ENCODE results near the gene ATP6V1G1. TPM values are rescaled to one million over a fixed set of nuclear protein-coding genes. Genes with fewer than 3 reads are reported as not detected.

Gene ATP6V1G1
- polyA plus RNA-seq, 2 of the 4 experiments (the other 2 are of a cell fraction), result 115 to 168 TPM

DNA sequence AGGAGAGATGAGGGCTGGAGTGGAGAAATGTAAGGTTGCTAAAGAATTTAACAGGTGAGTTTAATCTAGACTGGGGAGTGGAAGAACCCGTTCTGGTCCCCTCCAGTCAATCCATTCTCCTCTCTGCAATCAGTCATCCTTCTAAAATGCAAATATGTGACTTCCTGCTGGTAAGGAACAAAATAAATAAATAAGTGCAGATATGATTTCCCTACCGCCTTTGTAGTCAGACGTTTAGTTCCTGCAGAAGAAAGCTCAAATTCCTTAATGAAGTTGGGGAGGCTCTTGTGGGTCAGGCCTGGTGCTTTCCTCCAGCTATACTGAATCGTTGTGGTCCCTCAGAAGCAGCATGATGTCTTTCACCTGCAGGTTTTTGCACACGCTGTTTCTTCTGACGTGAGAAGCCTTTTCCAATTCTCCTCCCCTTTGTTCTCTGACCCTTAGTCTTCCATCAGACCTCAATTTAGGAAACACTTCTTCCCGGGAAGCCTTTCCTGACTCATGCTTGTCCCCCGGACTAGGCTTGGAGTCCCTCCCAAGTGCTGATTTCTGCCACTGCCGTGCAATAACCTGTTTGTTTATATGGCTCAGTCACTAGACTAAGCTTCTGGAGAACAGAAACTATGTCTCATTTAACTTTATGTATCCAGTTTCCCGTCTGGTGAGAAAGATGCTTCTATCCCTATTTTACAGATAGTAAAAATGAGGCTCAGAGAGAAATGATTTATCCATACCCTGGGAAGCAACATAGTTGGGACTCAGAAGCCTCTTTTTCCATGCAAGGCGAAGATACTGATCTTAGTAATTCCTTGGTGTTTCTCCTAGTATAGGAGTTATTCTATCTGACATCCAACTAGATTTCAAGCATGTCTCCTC, 1.3 kb downstream of the ATP6V1G1 start:
- Histone ChIP-seq H3K4me1 (peaks cover 28% of the 10 kb centered on the region; the same call in 2 of the 3 replicates), H3K4me2 (peak overlapping the region; percentile 98), H3K27ac (peak overlapping the region; percentile 87 to 95), H3K9me3 (no peaks in the 10 kb centered on the region), H3K4me3 (peak overlapping the region; percentile 95)
- WGBS (ENCODE audit: missing lambda C conversion rate), result 21% methylated on average over 11 of the region's 11 CpGs
- no peak for FAIRE-seq
- ATAC-seq, result no peak
- no peak for TF ChIP-seq ZNF302 (CRISPR knock-in tag; IDR thresholded peaks at IDR 0.05)
- no peak for TF ChIP-seq ZSCAN20 (CRISPR knock-in tag; IDR thresholded peaks at IDR 0.05)
- no peak for TF ChIP-seq KDM1A (IDR thresholded peaks at IDR 0.05; ENCODE audit: low read depth)
- TF ChIP-seq ELK1 (IDR thresholded peaks at IDR 0.05; ENCODE audit: low read depth, low read length), result no peak
- TF ChIP-seq PHF8 (IDR thresholded peaks at IDR 0.05; ENCODE audit: borderline replicate concordance, low read depth), result no peak
- TF ChIP-seq CHD2 (IDR thresholded peaks at IDR 0.05; ENCODE audit: low read length, partially characterized antibody), result no peak
- TF ChIP-seq SREBF2 (IDR thresholded peaks at IDR 0.05), result no peak
- TF ChIP-seq RFX5 (IDR thresholded peaks at IDR 0.05), result no peak
- TF ChIP-seq, protein P1, sequence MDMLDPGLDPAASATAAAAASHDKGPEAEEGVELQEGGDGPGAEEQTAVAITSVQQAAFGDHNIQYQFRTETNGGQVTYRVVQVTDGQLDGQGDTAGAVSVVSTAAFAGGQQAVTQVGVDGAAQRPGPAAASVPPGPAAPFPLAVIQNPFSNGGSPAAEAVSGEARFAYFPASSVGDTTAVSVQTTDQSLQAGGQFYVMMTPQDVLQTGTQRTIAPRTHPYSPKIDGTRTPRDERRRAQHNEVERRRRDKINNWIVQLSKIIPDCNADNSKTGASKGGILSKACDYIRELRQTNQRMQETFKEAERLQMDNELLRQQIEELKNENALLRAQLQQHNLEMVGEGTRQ (IDR thresholded peaks at IDR 0.05), result no peak
- TF ChIP-seq CBX8 (IDR thresholded peaks at IDR 0.05), result no peak
- no peak for TF ChIP-seq RARB (CRISPR knock-in tag; IDR thresholded peaks at IDR 0.05)
- no peak for DNase-seq (ENCODE audit: low read depth in 1 of 2, low spot score in 1 of 2)
- ChIA-PET CTCF (interaction anchor here (0.6 to 2.1 kb wide), 5 partner anchors 62 to 101 kb away, joined by 3 to 8 read pairs (median 4); no protein-coding TSS in a partner anchor), POLR2A (interaction anchor here (1.1 to 2.1 kb wide), 7 partner anchors 11 to 84 kb away, joined by 3 to 46 read pairs (median 13); partner anchors contain the start of gene WHRN)

DNA sequence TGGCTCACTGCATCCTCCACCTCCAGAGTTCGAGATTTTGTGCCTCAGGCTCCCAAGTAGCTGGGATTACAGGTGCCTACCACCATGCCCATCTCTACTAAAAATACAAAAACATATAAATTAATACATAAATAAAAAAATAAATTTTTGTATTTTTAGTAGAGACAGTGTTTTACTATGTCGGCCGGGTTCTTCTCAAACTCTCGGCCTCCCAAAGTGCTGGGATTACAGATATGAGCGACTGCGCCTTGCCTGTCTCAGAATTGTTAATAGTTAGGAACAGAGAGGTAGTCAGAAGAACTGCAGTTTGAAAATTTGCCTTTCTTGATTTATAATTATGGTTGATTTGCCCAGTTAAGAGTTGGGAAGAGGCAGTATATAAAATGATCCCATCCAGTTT, 2.8 kb downstream of the ATP6V1G1 start:
- TF ChIP-seq ZFP36 (IDR thresholded peaks at IDR 0.05; ENCODE audit: borderline replicate concordance, partially characterized antibody) (no peak), RNF2 (IDR thresholded peaks at IDR 0.05; ENCODE audit: borderline replicate concordance, low read depth) (no peak), E2F6 (IDR thresholded peaks at IDR 0.05; ENCODE audit: borderline replicate concordance, low read depth) (no peak)
- ChIA-PET POLR2A (interaction anchor here (1.2 kb wide), 1 partner anchor 63 kb away, joined by 3 read pairs; no protein-coding TSS in a partner anchor), CTCF (interaction anchor here (1.1 to 1.8 kb wide), 2 partner anchors 63 to 86 kb away, joined by 6 to 7 read pairs; no protein-coding TSS in a partner anchor)
- no peak for DNase-seq (ENCODE audit: low read depth in 1 of 2, low spot score in 1 of 2)
- WGBS (ENCODE audit: missing lambda C conversion rate), result 91% methylated on average over 6 of the region's 6 CpGs
- Histone ChIP-seq H3K4me2 (no peak overlapping the region; the same call in 1 of the 3 replicates), H3K4me3 (no peak overlapping the region), H3K27ac (no peak overlapping the region), H3K4me1 (peaks cover 28% of the 10 kb centered on the region; the same call in 2 of the 3 replicates), H3K9me3 (no peaks in the 10 kb centered on the region)
- no peak for ATAC-seq
- FAIRE-seq, result no peak

DNA sequence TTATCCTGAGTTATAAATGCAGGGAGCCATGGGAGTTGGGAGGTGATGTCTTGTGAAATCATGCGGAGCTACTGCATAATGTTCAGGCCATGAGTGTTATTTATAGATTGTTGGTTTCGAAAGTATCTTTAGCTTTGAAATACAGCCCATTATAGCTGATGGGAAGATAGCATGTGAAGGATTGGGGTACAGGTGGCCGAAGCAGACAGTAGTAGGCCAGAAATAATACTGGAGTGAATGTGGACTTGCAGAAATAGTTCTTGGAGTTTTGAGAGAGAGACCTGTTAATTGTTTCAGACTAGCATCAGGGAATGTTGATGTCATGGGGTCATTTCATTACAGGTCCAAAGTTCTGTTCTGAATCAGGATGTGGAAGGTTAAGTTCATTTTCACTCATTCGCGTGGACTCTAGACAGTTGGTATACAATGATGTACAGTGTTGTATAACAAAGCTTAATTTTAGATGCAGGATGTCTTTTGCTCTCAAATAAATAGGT, 3.8 kb downstream of the ATP6V1G1 start:
- DNase-seq (ENCODE audit: low read depth in 1 of 2, low spot score in 1 of 2) (no peak), ATAC-seq (no peak), FAIRE-seq (no peak)
- 91% methylated on average over 5 of the region's 5 CpGs for WGBS (ENCODE audit: missing lambda C conversion rate)
- Histone ChIP-seq H3K4me1 (peaks cover 28% of the 10 kb centered on the region; the same call in 2 of the 3 replicates), H3K4me3 (no peak overlapping the region), H3K4me2 (no peak overlapping the region; the same call in 2 of the 3 replicates), H3K9me3 (no peaks in the 10 kb centered on the region), H3K27ac (no peak overlapping the region)
- CTCF ChIA-PET, result interaction anchor here (0.6 to 2.6 kb wide), 7 partner anchors 20 to 186 kb away, joined by 3 to 8 read pairs (median 4); partner anchors contain the start of gene TMEM268
- POLR2A ChIA-PET, result no interaction called here
- TF ChIP-seq JUNB (IDR thresholded peaks at IDR 0.05), result no peak
- no peak for TF ChIP-seq EHMT2 (IDR thresholded peaks at IDR 0.05; ENCODE audit: low read depth)
- TF ChIP-seq MAZ (IDR thresholded peaks at IDR 0.05; ENCODE audit: borderline replicate concordance, low read depth, low read length), result no peak
- no peak for TF ChIP-seq TP53 (CRISPR knock-in tag; IDR thresholded peaks at IDR 0.05)
- no peak for TF ChIP-seq KDM5A (IDR thresholded peaks at IDR 0.05)
- no peak for TF ChIP-seq ZC3H11A (IDR thresholded peaks at IDR 0.05)
- TF ChIP-seq HEYL (CRISPR knock-in tag; IDR thresholded peaks at IDR 0.05), result no peak
- TF ChIP-seq ZSCAN20 (CRISPR knock-in tag; IDR thresholded peaks at IDR 0.05), result no peak
- no peak for TF ChIP-seq E2F6 (IDR thresholded peaks at IDR 0.05; ENCODE audit: borderline replicate concordance, low read depth)
- no peak for TF ChIP-seq REST (IDR thresholded peaks at IDR 0.05)
- no peak for TF ChIP-seq RCOR1 (IDR thresholded peaks at IDR 0.05; ENCODE audit: low read depth, low read length)
- no peak for TF ChIP-seq POLR2AphosphoS2 (conservative IDR thresholded peaks at IDR 0.05; ENCODE audit: low read length)

Data from A549 (cell line).